Measurements from ENCODE around the gene TP53I11.
A peak's percentile ranks its signal among the peaks of the same experiment; 100 is the strongest.

Gene TP53I11

DNA sequence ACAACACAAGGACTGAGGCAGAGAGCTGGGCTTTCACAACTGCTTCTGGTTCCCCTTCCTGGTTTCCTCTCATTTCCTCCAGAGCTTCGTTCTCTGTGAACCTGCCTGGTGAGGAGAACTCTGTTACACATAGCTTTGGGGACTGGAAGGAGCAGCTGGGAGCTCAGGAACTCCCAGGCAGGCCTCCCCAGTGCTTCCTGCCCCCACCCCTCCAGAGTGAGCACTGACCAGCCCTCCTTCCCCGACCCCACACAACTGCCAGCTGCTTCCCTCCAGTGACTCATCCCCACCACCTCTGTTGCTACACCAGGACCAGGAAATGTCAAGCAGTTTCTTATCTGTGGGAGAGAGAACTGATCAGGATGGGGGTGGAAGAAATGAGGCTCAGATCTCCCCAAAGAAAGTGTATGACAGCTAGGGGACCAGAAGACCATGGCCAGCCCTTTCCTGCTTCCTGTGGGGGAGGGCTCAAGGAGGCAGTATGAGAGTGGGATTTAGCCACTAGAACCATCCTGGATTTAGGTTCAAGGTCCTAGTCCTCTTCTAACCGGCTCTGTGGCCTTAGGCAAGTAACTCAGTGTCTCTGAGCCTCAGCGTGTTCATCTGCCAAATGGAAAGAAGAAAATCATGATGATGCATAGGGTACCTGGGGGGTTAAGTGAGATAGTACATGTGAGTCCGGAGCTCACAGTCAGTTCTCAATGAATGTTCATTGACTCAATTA lies 4.5 kb upstream of the TP53I11 start:
- DNase-seq (ENCODE audit: low spot score), result peak; percentile 16

GRCh38 chr11:44954051-44954906 lies 3.6 kb upstream of the TP53I11 start:
- no peak for DNase-seq (ENCODE audit: low spot score)

DNA sequence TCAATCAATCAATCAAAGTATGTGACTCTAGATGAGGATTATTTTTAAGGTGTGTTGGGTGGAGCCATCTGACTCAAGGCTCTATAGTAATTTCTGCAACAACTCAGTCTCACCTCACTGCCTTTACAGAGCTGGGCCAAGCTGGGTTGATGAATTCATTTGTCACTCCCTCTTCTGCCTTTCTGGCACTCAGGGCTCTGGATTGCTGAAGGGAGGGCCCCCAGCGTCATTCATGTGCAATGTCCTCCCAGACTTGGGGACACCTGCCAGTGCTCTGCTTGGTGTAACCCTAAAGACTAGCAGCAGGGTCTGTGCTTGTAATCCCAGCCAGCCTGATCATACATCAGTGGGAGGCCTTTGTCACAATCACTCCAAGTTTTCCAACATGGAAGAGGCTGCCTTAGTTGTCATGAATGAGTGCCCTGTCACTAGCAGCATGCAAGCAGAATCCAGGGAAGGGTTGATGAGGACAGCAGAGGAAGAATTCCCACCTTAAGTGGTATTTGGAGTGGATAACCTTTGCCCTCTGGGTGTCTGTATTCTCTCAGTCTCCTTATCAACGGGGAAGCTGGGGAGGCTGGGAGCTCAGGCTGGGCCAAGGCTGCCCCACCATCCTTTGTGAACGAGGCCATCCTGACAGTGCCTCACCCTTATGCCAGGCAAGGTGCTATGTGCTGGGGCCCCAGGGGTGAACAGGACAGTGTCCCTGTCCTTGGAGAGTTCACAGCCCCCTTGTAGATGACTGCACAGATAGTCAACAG lies 2.0 kb upstream of the TP53I11 start:
- DNase-seq (ENCODE audit: low spot score), result no peak

- DNase-seq (ENCODE audit: low spot score), result no peak
Measured at GRCh38 chr11:44952082-44952481, 1.4 kb upstream of the TP53I11 start.

GRCh38 chr11:44950031-44950624 lies 555 bp downstream of the TP53I11 start:
- no peak for DNase-seq (ENCODE audit: low spot score)

DNA sequence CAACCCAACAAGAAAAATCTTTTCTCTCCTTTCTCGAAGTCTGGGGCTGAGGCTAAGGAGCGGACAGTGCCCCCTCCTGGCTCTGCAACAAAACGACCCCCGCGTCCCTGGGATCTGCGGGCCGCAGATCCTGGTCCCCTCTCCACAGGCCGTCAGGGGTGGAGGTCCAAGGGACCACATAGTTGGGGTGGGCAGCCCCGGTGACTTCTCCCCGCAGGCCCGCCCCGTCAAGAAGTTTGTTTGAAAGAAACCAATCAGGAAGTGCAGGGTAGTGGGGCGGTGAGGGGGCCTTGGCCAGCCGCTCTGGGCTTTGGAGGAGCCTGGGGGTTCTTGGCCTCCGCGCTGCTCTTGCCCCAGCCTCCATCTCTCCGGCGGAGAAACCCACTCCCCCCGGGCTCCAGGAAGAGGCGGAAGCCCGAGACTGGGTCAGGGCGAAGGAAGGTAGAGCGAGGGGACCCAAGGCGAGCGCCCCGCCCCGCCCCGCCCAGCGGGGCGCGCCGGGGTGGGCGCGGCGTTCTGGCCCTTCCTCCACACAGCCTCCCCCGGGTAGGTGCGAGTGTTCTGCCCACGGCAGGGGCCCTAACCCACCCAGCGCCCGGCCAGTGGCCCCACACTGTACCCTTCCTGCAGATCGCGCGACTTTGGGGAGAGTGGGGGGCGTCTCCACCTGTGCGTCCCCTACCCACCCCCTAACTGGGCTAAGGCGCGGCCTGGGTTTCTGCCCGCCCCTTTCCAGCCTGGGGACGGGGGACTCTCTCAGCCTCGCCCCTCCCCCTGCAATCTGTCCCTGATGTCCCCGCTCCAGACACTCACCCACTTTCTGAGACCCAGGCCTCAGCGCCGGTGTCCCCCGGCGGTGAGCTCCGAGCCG lies 1.3 kb downstream of the TP53I11 start:
- DNase-seq (ENCODE audit: low spot score), result no peak

DNA sequence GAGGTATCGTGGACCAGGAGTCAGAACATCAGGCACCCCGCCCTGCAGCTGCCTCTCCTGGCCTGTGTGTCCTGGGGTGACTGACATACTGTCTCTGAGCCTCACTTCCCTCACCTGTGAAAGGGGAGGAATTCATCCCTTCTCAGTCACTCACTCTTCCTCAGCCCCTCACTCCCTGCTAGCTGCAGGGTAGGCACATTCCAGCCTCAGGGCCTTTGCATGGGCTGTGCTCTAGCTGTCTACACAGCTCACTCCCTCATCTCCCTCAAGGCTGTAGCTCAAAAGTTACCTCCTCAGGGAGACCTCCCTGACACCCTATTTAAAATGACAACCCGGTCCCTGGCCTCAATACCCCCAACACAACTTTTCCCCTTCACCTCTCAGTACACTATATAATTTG lies 2.5 kb downstream of the TP53I11 start:
- DNase-seq (ENCODE audit: low spot score), result no peak

GRCh38 chr11:44947114-44947513 lies 3.6 kb downstream of the TP53I11 start:
- DNase-seq (ENCODE audit: low spot score), result no peak

- no peak for DNase-seq (ENCODE audit: low spot score)
Measured at GRCh38 chr11:44946263-44946662, 4.4 kb downstream of the TP53I11 start.

DNA sequence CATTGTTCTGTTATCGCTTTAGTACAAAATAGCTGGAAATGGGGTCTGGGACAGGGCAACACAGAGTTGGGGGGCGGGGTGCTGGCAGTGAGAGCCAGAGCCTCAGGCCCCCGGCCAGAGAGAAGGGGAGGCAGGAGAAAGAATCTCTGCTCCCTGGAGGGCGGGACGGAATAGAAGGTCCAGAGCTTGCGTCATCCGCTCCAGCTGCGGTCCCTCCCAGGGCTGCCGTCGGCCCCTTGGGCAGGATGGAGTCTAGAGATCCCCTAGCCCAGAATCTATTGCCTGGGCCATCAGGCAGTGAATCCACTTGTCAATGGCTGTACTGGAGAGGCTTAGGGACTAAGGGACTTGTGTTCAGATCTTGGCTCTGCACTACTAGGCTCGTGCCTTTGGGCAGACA lies 5.0 kb downstream of the TP53I11 start:
- no peak for DNase-seq (ENCODE audit: low spot score)

DNA sequence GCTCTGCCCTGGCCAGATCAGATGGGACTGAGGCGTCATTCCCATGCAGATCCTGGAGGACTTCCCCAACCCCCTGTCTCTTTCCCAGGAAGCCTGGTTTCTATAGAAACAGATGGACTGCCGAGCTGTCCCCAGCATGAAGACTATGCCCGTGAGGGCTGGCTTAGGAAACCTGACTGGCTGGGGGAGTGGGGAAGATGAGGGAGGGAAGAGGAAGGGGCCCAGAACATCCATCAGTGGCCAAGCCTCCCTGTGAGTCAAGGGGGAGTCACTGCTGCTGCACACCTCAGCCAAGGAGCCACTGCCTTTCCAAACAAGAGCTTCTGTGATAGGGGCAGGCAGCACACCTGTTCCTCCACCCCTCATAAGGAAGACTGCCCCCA lies 5.8 kb downstream of the TP53I11 start:
- no peak for DNase-seq (ENCODE audit: low spot score)

- no peak for DNase-seq (ENCODE audit: low spot score)
Measured at GRCh38 chr11:44944181-44944852, 6.4 kb downstream of the TP53I11 start.

- DNase-seq (ENCODE audit: low spot score), result no peak
Measured at GRCh38 chr11:44943696-44944095, 7.0 kb downstream of the TP53I11 start.

DNA sequence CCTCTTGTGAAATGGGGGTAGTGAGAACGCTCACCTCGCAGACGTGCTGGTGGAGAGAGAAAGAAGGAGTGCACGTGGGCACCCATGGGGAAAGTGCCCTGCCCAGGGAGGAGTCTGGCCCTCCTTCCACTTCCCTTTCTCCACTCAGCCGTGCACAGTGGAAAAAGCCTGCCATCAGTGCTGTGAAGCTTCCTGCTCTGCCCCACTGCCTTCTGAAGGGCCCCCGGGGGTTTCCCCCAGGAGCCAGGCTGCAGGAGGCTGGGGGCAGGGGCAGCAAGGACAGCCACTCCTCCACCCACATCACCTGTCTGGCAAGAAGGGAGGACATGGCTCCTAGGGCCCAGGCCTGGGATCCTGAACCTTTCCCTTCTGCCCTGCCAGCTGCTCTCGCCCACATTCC lies 7.6 kb downstream of the TP53I11 start:
- DNase-seq (ENCODE audit: low spot score), result no peak

- DNase-seq (ENCODE audit: low spot score), result no peak
Measured at GRCh38 chr11:44942029-44942955, 8.4 kb downstream of the TP53I11 start.

GRCh38 chr11:44941259-44942021 lies 9.2 kb downstream of the TP53I11 start:
- DNase-seq (ENCODE audit: low spot score), result no peak

GRCh38 chr11:44940835-44941234 lies 9.8 kb downstream of the TP53I11 start:
- DNase-seq (ENCODE audit: low spot score), result no peak

- DNase-seq (ENCODE audit: low spot score), result no peak
Measured at GRCh38 chr11:44940404-44940803, 10.3 kb downstream of the TP53I11 start.

Measured in putamen (tissue), 1 donor.